ENCODE measurements around the gene MDFI.
A peak's percentile ranks its signal among the peaks of the same experiment; 100 is the strongest.

Gene MDFI

DNA sequence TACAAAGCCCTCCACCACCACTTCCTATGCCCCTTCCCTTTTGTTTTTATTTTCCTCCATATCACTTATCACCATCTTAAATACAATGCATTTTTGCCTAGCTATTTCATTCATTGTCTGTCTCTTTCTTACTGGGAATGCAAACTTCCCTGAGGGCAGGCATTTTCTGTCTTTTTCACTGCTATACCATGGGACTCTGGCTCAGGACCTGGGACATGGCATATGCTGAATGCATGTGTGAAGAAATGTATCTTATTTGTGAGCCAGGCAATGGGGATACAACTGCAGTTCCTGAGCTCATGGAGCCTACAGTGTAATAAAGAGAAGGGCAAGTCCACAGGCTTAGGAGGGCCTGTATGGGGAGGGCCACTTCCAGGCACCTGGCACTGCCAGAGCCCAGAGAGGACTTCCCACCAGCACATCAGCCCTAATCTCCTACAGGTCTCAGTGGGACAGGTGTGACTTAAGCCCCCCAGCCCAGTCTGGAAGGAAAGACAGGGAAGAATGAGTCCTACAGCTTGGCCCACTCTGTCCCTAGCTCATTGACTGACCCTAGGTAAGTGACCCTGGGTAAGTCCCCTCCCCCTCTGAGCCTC is 53.9 kb downstream of the MDFI start:
- DNase-seq: no peak

- DNase-seq: no peak
These were observed 54.5 kb downstream of the MDFI start for GRCh38 chr6:41692730-41693129.

DNA sequence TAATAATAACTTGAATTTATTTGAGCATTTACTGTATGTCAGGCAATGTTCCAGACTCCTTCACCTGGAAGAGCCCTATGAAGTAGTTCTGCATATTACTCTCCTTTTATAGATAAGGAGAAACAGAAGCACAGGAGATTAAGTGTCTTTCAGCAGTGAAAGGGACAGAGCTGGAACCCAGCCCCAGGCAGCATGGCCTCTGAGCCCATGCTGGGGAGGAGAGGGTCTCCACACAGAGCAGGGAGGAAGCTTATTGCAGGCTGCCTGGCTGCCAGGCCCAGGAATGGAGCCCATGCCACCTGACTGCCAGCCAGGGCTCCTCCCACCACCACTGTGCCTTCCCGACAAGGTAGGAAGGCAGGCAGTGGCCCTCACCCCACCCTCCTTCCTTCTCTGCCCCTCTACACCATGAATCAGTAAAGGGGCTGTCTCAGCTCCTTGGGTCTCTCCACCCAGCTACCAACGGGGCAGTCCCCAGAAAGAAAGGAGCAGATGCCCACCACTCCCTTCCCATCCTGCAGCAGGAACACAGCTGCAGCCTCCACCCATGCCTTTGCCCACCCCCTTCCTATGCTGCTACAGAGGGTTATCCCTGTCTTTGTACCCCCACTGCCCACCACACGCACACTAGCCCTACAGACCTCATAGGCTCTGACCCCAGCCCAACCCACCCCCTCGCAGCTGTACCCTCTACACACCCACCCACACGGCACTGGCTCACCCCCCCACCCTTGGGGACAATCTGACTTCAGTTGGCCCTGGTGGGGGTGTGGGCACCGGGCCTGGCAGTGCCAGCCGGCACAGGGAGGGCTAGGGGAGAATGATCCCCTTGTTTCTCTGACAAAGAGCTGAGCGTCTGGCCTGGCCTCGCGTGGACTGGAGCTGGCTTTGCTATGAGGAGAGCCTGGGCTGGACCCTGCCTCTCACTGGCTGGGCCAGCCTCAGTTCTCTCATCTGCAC is 55.3 kb downstream of the MDFI start:
- no peak for DNase-seq

DNA sequence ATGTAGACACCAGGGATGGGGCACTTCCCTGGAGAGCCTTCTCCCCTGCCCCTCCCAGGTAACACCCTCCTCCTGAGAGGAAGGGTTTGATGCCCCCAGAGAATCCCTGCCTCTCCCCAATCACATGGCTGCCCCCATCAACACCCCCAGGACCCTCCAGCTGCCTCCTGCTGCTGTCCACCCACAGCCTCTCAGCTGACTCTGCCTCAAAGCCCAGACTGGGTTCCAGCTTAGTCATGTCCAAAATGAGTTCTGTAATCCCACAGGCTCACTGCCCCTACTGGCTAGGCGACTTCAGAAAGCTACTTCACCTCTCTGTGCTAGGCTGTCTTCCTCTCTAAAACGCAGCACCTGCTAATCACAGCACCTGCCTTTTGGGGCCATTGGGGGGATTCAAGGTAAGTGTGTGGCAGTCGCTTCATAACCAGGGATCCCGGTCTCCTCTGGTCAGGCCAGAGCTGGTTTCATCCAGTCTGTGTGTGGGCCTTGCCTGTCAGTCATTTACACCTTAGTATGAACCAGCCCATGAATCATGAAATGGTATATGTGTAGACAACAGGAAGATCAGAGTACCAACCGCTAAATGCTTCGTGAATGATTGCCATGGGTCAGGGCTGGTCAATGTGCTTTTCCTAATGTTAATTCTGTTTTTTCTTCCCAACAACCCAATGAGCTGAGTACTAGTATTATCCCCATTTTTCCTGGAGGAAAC is 56.7 kb downstream of the MDFI start:
- DNase-seq: peak; percentile 14

DNA sequence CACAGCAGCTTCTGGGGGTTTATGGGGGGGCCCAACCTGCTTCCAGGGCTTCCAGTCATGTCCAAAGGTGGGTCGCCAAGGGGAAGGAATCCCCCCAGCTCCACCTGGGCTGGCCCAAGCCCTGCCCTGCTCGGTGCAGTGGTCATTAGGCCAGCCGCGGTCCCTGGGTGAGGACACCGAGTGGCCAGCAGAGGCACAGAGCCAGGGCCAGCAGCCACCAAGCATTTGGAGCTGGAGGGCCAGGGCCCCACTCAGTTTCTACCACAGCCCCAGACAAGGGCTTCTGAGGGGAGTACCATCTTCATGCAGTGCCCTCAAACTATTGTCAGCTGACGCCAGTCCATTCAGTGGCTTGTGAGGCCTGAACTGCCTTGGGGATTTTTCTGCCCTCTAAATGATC is 57.6 kb downstream of the MDFI start:
- DNase-seq: no peak

- peak; percentile 10 for DNase-seq
These were observed 58.5 kb downstream of the MDFI start for GRCh38 chr6:41696788-41697187.

GRCh38 chr6:41697861-41698781 is 59.9 kb downstream of the MDFI start:
- DNase-seq: no peak

DNA sequence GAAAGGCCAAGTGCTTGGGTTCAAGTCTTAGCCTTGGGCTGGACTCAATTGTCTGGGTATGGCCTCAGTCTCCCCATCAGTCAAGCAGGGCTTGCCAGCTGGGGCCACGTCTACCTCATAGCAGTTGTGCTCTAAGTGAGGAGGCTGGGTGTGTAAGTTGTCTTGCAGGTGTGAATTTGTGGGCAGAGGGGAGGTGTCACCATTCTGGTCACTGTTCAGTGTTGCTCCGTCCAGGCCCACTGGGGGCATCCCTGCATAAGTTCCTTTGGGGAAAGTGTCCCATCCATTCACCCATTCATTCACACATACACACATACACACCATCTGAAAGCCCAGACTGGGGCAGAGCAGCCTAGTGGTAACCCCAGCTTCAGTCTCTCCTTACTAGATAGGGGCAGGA is 60.8 kb downstream of the MDFI start:
- DNase-seq: no peak

DNA sequence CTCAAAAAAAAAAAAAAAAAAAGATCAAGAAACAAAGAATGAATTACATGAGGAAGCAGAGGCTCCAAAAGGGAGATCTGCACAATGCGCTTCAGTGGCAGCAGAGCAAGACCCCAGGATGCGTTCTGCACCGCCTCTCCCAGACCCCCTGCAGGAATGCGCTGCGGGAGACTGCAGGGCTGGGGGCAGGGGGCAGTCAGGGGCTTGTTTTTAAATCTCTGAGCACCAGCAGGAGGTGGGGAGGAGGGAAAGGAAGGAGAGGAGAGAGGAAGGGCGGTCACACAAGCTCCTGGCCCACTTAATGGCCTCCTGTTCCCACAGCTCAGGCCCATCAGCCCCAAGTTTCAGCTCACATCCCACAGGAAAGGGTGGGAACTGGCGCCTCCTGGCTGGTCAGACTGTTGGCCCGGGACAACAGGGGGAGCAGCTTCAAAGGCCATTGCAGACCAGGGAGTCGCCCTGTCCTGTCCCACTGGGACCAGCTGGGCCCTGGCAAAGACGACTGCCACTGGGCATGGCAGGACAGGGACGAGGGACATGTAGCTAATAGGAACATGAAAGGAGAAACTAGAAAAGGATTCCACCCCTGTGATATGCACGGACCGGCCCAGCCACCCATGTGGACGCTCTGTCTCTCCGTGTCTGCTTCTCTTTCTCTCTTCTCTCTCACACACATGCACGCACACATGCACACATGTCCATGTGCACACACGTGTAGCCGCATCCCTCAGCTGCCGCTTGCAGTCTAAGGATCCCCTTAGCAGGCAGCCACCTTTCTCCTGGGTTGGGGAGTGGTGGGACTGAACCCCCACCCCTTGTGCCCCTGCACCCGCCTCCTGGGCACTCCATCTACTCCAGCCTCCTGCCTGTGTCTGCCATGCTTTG is 62.4 kb downstream of the MDFI start:
- no peak for DNase-seq

- DNase-seq: no peak
These were observed 63.9 kb downstream of the MDFI start for GRCh38 chr6:41702089-41702745.

DNA sequence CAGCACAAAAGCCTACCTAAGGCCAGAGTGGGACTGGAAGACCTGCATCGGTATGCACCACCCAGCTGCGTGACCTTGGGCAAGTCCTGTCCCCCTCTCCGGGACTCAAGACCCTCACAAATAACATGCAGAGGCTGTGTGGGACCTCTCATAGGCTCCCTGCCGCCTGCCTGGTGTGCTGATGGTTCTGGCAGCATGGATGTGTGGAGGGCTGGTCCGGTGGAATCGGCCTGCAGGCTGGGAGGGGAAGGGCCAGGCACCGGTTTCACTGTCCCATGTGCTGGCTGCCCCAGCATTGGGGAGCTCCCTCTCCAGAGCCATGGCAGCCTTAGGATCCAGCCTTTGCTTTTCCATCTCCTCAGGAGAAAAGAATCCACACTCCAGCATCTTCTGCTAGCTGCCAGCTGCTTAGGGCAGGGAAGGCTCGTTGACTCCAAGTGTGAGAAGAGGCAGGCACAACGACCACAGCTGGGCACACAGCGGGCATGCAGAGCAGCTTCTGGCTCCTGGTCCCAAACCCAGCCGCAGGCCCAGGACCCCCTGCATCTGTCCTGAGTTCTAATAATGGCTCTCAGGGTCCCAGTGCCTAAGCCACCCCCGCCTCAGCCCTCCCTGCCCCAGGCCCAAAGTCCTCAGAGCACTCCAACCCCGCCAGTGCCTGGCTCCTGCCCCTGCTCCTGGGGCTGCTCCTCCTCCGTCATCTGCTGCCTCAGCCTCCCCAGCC is 64.7 kb downstream of the MDFI start:
- DNase-seq: no peak
